GM21717 (cell line): ENCODE data around the gene LNX1.

ENCODE experiments used
- ATAC-seq: cut with Tn5 transposase; IDR thresholded peaks from one replicate; pipeline ENCODE4 v1.9.1; 2021; ENCODE audit warnings: mild to moderate bottlenecking, moderate library complexity; ENCODE audit not compliant: unreplicated experiment

LNX1 gene

GRCh38 chr4:53501561-53501960, 89.7 kb downstream of the LNX1 start:
- ATAC-seq: no peak

GRCh38 chr4:53500546-53500945, 90.7 kb downstream of the LNX1 start:
- ATAC-seq: no peak

- no peak for ATAC-seq
Measured at GRCh38 chr4:53499791-53500190, 91.5 kb downstream of the LNX1 start.

- no peak for ATAC-seq
Measured at GRCh38 chr4:53498706-53499105, 92.6 kb downstream of the LNX1 start.

- ATAC-seq: no peak
Measured at GRCh38 chr4:53497487-53498244, 93.6 kb downstream of the LNX1 start.

GRCh38 chr4:53494851-53495250, 96.4 kb downstream of the LNX1 start:
- no peak for ATAC-seq

- ATAC-seq: no peak
Measured at GRCh38 chr4:53490965-53491622, 100.2 kb downstream of the LNX1 start.

GRCh38 chr4:53490161-53490956, 100.9 kb downstream of the LNX1 start:
- ATAC-seq: no peak

- ATAC-seq: no peak
Measured at GRCh38 chr4:53489279-53489889, 101.9 kb downstream of the LNX1 start.

GRCh38 chr4:53487766-53488165, 103.5 kb downstream of the LNX1 start:
- ATAC-seq: no peak

GRCh38 chr4:53485658-53486040, 105.6 kb downstream of the LNX1 start:
- no peak for ATAC-seq

GRCh38 chr4:53484911-53485657, 106.2 kb downstream of the LNX1 start:
- no peak for ATAC-seq

GRCh38 chr4:53483250-53483649, 108.0 kb downstream of the LNX1 start:
- no peak for ATAC-seq

- ATAC-seq: no peak
Measured at GRCh38 chr4:53481586-53481985, 109.7 kb downstream of the LNX1 start.

- no peak for ATAC-seq
Measured at GRCh38 chr4:53480909-53481308, 110.4 kb downstream of the LNX1 start.

- no peak for ATAC-seq
Measured at GRCh38 chr4:53479736-53480525, 111.4 kb downstream of the LNX1 start.

GRCh38 chr4:53478671-53479456, 112.4 kb downstream of the LNX1 start:
- ATAC-seq: no peak

GRCh38 chr4:53477636-53478035, 113.7 kb downstream of the LNX1 start:
- ATAC-seq: no peak

- no peak for ATAC-seq
Measured at GRCh38 chr4:53477038-53477565, 114.2 kb downstream of the LNX1 start.
